WTC11 (cell line): ENCODE measurements around the gene BCOR. TPM values are rescaled to one million over a fixed set of nuclear protein-coding genes. Genes with fewer than 3 reads are reported as not detected.

Source experiments
- ATAC-seq: fragments of 200-7000 bp; cut with Tn5 transposase; 2 replicates; pipeline ENCODE4 v1.10.0; 2021; ENCODE audit warnings: mild to moderate bottlenecking, moderate library complexity
- CTCF ChIA-PET: fragments of 300-600 bp; sonication (Branson Sonifier 250); formaldehyde crosslinking; loops from one replicate; lab custom pipeline; 2021; ENCODE audit warnings: antibody characterized with exemption; lab: Charles Lee
- POLR2A ChIA-PET: fragments of 350-600 bp; sonication (Branson Sonifier 250); formaldehyde crosslinking; loops from one replicate; lab custom pipeline; 2021; ENCODE audit warnings: antibody characterized with exemption; lab: Charles Lee
- DNase-seq: peaks from one replicate; pipeline ENCODE4 v3.0.0; 2021; ENCODE audit warnings: low spot score
- H3K27ac Mint-ChIP-seq: 2 replicates; pipeline ENCODE4 v1.8.0; 2021; ENCODE audit warnings: mixed read lengths
- H3K27me3 Mint-ChIP-seq: 2 replicates; pipeline ENCODE4 v1.8.0; 2021; ENCODE audit warnings: low read depth, mild to moderate bottlenecking, moderate library complexity, mixed read lengths
- H3K36me3 Mint-ChIP-seq: 2 replicates; pipeline ENCODE4 v1.8.0; 2021; ENCODE audit warnings: mixed read lengths
- H3K4me1 Mint-ChIP-seq: 2 replicates; pipeline ENCODE4 v1.8.0; 2022; ENCODE audit warnings: mixed read lengths
- H3K4me3 Mint-ChIP-seq: 2 replicates; pipeline ENCODE4 v1.8.0; 2021; ENCODE audit warnings: mild to moderate bottlenecking, moderate library complexity, mixed read lengths
- H3K9me3 Mint-ChIP-seq: 2 replicates; pipeline ENCODE4 v1.8.0; 2021; ENCODE audit warnings: mixed read lengths
- CBFB ChIP-seq: sonication (generic); formaldehyde crosslinking; IDR thresholded peaks from 2 replicates; pipeline ENCODE4 v1.8.1; 2022; ENCODE audit warnings: mild to moderate bottlenecking, low read depth, missing genetic modification reagents
- CREB1 ChIP-seq: sonication (generic); formaldehyde crosslinking; IDR thresholded peaks from 2 replicates; pipeline ENCODE4 v1.8.0; 2023; ENCODE audit warnings: mild to moderate bottlenecking, missing genetic modification reagents
- ETV6 ChIP-seq: sonication (generic); formaldehyde crosslinking; IDR thresholded peaks from 2 replicates; pipeline ENCODE4 v1.8.1; 2022; ENCODE audit warnings: mild to moderate bottlenecking, missing genetic modification reagents
- FOXJ3 ChIP-seq: sonication (generic); formaldehyde crosslinking; IDR thresholded peaks from 2 replicates; pipeline ENCODE4 v1.9.0; 2021; ENCODE audit warnings: missing genetic modification reagents, mild to moderate bottlenecking, borderline replicate concordance
- FOXP1 ChIP-seq: sonication (generic); formaldehyde crosslinking; IDR thresholded peaks from 2 replicates; pipeline ENCODE4 v1.8.0; 2022; ENCODE audit warnings: missing genetic modification reagents, mild to moderate bottlenecking, moderate library complexity, borderline replicate concordance
- GABPB1 ChIP-seq: sonication (generic); formaldehyde crosslinking; IDR thresholded peaks from 2 replicates; pipeline ENCODE4 v1.8.1; 2023; ENCODE audit warnings: mild to moderate bottlenecking, missing genetic modification reagents
- JAZF1 ChIP-seq: fragments of 250-450 bp; sonication (Bioruptor Pico); IDR thresholded peaks from 2 replicates; pipeline ENCODE4 v1.9.0; 2021; ENCODE audit warnings: moderate library complexity, mild to moderate bottlenecking, inconsistent platforms
- NFATC4 ChIP-seq: fragments of 250-450 bp; sonication (Bioruptor Pico); IDR thresholded peaks from 2 replicates; pipeline ENCODE4 v1.9.0; 2021; ENCODE audit warnings: mild to moderate bottlenecking
- RELA ChIP-seq: sonication (generic); formaldehyde crosslinking; IDR thresholded peaks from 2 replicates; pipeline ENCODE4 v1.8.1; 2022; ENCODE audit warnings: missing genetic modification reagents, mild to moderate bottlenecking, borderline replicate concordance
- ZNF121 ChIP-seq: sonication (generic); formaldehyde crosslinking; IDR thresholded peaks from 2 replicates; pipeline ENCODE4 v1.8.0; 2023; ENCODE audit warnings: missing genetic modification reagents
- ZNF232 ChIP-seq: sonication (generic); formaldehyde crosslinking; IDR thresholded peaks from 2 replicates; pipeline ENCODE4 v1.8.0; 2022; ENCODE audit warnings: mild to moderate bottlenecking, missing genetic modification reagents
- ZNF317 ChIP-seq: sonication (generic); formaldehyde crosslinking; IDR thresholded peaks from 2 replicates; pipeline ENCODE4 v1.8.1; 2023; ENCODE audit warnings: low read depth, mild to moderate bottlenecking, moderate library complexity, missing genetic modification reagents, borderline replicate concordance
- ZNF416 ChIP-seq: fragments of 250-450 bp; sonication (Bioruptor Pico); IDR thresholded peaks from 2 replicates; pipeline ENCODE4 v1.9.0; 2021; ENCODE audit warnings: mild to moderate bottlenecking, inconsistent platforms
- ZNF423 ChIP-seq: fragments of 250-450 bp; sonication (Bioruptor Pico); IDR thresholded peaks from 2 replicates; pipeline ENCODE4 v2.1.2; 2022; ENCODE audit warnings: mild to moderate bottlenecking, moderate library complexity
- total RNA-seq: library from RNA; stranded (reverse); gene quantifications from 3 replicates; pipeline ENCODE4 v1.2.3, GENCODE V29; 2021
- TF ChIP-seq, protein P1 (sequence below): sonication (generic); formaldehyde crosslinking; IDR thresholded peaks from 2 replicates; pipeline ENCODE4 v1.8.0; 2022; ENCODE audit warnings: mild to moderate bottlenecking, missing genetic modification reagents
- TF ChIP-seq, protein P2 (sequence below): sonication (generic); formaldehyde crosslinking; IDR thresholded peaks from 2 replicates; pipeline ENCODE4 v1.8.0; 2022; ENCODE audit warnings: missing genetic modification reagents
- TF ChIP-seq, protein P3 (sequence below): sonication (generic); formaldehyde crosslinking; IDR thresholded peaks from 2 replicates; pipeline ENCODE4 v1.8.1; 2022; ENCODE audit warnings: mild to moderate bottlenecking, missing genetic modification reagents, moderate library complexity, borderline replicate concordance
- TF ChIP-seq, protein P4 (sequence below): fragments of 250-450 bp; sonication (Bioruptor Pico); IDR thresholded peaks from 2 replicates; pipeline ENCODE4 v1.8.0; 2021; ENCODE audit warnings: mild to moderate bottlenecking
- TF ChIP-seq, protein P5 (sequence below): sonication (generic); formaldehyde crosslinking; IDR thresholded peaks from 2 replicates; pipeline ENCODE4 v1.8.1; 2023; ENCODE audit warnings: mild to moderate bottlenecking, missing genetic modification reagents
- TF ChIP-seq, protein P6 (sequence below): sonication (generic); formaldehyde crosslinking; IDR thresholded peaks from 2 replicates; pipeline ENCODE4 v1.8.1; 2022; ENCODE audit warnings: missing genetic modification reagents, borderline replicate concordance
- TF ChIP-seq, protein P7 (sequence below): sonication (generic); formaldehyde crosslinking; IDR thresholded peaks from 2 replicates; pipeline ENCODE4 v1.8.0; 2023; ENCODE audit warnings: missing genetic modification reagents
- TF ChIP-seq, protein P8 (sequence below): sonication (generic); formaldehyde crosslinking; IDR thresholded peaks from 2 replicates; pipeline ENCODE4 v1.8.1; 2022; ENCODE audit warnings: low read depth, missing genetic modification reagents, borderline replicate concordance

Gene BCOR
- total RNA-seq, 1 experiment from 2014 or later: 44.5 TPM

DNA sequence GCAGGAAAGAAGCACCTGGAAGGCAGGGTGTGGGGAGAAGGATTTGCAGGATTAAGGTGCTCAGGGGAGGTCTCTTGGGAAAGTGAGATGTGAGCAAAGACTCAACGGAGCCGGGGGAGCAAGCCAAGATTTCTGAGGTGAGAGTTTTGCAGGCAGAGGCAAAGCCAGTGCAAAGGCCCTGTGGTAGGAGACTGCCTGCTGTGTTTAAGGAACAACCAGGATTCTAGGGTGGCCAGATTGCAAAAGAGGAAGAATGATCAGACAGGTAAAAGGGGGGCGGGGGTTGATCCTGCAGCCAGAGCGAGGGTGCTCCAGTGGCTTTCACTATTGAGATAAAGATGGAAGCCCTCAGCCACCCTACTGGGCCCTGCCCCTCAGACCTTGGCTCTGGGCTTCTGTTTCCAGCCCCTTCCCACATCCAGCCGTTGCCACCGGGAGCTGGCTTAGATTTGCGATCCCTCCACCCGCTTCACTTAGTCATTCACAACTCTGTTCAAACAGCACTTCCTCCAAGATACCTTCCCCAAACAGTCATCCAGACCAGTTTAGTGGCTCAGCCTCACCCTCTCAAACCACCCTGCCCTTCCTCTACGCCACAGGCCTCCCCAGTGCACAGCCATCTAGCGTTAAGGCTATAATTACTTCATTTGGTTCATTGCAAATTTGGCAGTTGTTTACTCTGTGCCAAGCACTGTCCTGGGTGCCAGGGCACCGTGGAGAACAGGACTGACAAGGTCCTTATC lies 23.3 kb upstream of the BCOR start:
- Mint-ChIP-seq H3K27ac (no peak overlapping the region), H3K9me3 (no peaks in the 10 kb centered on the region), H3K4me1 (peaks cover 37% of the 10 kb centered on the region), H3K4me3 (no peak overlapping the region), H3K27me3 (no peaks in the 10 kb centered on the region), H3K36me3 (peaks cover 4% of the 10 kb centered on the region; the same call in 1 of the 2 replicates)
- TF ChIP-seq CREB1 (no peak), NFATC4 (no peak), ZNF317 (CRISPR knock-in tag) (no peak), FOXP1 (no peak), RELA (no peak), ZNF423 (CRISPR knock-in tag) (no peak)
- TF ChIP-seq, protein P1, sequence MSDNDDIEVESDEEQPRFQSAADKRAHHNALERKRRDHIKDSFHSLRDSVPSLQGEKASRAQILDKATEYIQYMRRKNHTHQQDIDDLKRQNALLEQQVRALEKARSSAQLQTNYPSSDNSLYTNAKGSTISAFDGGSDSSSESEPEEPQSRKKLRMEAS (CRISPR knock-in tag): no peak
- TF ChIP-seq, protein P2, sequence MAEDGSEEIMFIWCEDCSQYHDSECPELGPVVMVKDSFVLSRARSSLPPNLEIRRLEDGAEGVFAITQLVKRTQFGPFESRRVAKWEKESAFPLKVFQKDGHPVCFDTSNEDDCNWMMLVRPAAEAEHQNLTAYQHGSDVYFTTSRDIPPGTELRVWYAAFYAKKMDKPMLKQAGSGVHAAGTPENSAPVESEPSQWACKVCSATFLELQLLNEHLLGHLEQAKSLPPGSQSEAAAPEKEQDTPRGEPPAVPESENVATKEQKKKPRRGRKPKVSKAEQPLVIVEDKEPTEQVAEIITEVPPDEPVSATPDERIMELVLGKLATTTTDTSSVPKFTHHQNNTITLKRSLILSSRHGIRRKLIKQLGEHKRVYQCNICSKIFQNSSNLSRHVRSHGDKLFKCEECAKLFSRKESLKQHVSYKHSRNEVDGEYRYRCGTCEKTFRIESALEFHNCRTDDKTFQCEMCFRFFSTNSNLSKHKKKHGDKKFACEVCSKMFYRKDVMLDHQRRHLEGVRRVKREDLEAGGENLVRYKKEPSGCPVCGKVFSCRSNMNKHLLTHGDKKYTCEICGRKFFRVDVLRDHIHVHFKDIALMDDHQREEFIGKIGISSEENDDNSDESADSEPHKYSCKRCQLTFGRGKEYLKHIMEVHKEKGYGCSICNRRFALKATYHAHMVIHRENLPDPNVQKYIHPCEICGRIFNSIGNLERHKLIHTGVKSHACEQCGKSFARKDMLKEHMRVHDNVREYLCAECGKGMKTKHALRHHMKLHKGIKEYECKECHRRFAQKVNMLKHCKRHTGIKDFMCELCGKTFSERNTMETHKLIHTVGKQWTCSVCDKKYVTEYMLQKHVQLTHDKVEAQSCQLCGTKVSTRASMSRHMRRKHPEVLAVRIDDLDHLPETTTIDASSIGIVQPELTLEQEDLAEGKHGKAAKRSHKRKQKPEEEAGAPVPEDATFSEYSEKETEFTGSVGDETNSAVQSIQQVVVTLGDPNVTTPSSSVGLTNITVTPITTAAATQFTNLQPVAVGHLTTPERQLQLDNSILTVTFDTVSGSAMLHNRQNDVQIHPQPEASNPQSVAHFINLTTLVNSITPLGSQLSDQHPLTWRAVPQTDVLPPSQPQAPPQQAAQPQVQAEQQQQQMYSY: no peak
- TF ChIP-seq, protein P3, sequence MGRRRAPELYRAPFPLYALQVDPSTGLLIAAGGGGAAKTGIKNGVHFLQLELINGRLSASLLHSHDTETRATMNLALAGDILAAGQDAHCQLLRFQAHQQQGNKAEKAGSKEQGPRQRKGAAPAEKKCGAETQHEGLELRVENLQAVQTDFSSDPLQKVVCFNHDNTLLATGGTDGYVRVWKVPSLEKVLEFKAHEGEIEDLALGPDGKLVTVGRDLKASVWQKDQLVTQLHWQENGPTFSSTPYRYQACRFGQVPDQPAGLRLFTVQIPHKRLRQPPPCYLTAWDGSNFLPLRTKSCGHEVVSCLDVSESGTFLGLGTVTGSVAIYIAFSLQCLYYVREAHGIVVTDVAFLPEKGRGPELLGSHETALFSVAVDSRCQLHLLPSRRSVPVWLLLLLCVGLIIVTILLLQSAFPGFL (CRISPR knock-in tag): no peak
- ATAC-seq: no peak
- ChIA-PET CTCF (interaction anchor here (0.6 kb wide), 1 partner anchor 1641 kb away, joined by 3 read pairs; no protein-coding TSS in a partner anchor), POLR2A (no interaction called here)
- DNase-seq: no peak

DNA sequence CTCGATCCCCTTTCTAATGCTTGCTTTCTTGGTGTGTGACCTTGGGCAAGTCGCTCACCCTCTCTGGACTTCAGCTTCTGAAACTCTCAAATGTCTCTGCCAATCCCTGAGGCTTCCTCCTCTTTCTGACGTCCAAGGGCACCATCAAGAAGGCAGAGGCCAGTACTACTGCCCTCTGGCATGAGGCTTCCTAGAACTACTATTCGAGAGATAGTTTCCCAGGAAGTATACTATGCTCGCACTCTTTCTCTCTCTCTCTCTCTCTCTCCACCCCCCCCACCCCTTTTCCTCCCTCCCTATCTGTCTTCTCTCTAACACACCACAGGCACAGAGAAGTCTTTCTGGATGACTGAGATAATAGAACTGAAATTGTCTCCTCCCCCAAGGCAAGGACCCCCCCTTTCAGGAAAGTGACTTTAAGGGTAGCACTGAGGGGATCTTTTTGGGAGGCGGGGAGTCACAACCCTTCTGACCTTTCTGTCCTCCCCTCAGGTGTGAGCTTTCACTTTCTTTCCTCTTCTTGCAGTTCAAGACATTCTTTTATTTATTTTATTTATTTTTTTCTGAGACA lies 20.0 kb upstream of the BCOR start:
- Mint-ChIP-seq H3K36me3 (no peaks in the 10 kb centered on the region), H3K9me3 (no peaks in the 10 kb centered on the region), H3K27ac (no peak overlapping the region), H3K4me1 (peaks cover 37% of the 10 kb centered on the region), H3K4me3 (no peak overlapping the region), H3K27me3 (no peaks in the 10 kb centered on the region; the same call in 1 of the 2 replicates)
- no peak for ATAC-seq
- TF ChIP-seq, protein P4, sequence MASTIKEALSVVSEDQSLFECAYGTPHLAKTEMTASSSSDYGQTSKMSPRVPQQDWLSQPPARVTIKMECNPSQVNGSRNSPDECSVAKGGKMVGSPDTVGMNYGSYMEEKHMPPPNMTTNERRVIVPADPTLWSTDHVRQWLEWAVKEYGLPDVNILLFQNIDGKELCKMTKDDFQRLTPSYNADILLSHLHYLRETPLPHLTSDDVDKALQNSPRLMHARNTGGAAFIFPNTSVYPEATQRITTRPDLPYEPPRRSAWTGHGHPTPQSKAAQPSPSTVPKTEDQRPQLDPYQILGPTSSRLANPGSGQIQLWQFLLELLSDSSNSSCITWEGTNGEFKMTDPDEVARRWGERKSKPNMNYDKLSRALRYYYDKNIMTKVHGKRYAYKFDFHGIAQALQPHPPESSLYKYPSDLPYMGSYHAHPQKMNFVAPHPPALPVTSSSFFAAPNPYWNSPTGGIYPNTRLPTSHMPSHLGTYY (CRISPR knock-in tag): no peak
- TF ChIP-seq FOXJ3 (CRISPR knock-in tag) (no peak), GABPB1 (no peak), ZNF232 (CRISPR knock-in tag) (no peak), CBFB (CRISPR knock-in tag) (no peak), ZNF121 (CRISPR knock-in tag) (no peak), ETV6 (CRISPR knock-in tag) (no peak), JAZF1 (CRISPR knock-in tag) (no peak), ZNF416 (CRISPR knock-in tag) (no peak)
- TF ChIP-seq, protein P5, sequence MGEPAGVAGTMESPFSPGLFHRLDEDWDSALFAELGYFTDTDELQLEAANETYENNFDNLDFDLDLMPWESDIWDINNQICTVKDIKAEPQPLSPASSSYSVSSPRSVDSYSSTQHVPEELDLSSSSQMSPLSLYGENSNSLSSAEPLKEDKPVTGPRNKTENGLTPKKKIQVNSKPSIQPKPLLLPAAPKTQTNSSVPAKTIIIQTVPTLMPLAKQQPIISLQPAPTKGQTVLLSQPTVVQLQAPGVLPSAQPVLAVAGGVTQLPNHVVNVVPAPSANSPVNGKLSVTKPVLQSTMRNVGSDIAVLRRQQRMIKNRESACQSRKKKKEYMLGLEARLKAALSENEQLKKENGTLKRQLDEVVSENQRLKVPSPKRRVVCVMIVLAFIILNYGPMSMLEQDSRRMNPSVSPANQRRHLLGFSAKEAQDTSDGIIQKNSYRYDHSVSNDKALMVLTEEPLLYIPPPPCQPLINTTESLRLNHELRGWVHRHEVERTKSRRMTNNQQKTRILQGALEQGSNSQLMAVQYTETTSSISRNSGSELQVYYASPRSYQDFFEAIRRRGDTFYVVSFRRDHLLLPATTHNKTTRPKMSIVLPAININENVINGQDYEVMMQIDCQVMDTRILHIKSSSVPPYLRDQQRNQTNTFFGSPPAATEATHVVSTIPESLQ: no peak
- TF ChIP-seq, protein P6, sequence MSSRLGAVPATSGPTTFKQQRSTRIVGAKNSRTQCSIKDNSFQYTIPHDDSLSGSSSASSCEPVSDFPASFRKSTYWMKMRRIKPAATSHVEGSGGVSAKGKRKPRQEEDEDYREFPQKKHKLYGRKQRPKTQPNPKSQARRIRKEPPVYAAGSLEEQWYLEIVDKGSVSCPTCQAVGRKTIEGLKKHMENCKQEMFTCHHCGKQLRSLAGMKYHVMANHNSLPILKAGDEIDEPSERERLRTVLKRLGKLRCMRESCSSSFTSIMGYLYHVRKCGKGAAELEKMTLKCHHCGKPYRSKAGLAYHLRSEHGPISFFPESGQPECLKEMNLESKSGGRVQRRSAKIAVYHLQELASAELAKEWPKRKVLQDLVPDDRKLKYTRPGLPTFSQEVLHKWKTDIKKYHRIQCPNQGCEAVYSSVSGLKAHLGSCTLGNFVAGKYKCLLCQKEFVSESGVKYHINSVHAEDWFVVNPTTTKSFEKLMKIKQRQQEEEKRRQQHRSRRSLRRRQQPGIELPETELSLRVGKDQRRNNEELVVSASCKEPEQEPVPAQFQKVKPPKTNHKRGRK (CRISPR knock-in tag): no peak
- TF ChIP-seq, protein P7, sequence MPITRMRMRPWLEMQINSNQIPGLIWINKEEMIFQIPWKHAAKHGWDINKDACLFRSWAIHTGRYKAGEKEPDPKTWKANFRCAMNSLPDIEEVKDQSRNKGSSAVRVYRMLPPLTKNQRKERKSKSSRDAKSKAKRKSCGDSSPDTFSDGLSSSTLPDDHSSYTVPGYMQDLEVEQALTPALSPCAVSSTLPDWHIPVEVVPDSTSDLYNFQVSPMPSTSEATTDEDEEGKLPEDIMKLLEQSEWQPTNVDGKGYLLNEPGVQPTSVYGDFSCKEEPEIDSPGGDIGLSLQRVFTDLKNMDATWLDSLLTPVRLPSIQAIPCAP (CRISPR knock-in tag): no peak
- TF ChIP-seq, protein P8, sequence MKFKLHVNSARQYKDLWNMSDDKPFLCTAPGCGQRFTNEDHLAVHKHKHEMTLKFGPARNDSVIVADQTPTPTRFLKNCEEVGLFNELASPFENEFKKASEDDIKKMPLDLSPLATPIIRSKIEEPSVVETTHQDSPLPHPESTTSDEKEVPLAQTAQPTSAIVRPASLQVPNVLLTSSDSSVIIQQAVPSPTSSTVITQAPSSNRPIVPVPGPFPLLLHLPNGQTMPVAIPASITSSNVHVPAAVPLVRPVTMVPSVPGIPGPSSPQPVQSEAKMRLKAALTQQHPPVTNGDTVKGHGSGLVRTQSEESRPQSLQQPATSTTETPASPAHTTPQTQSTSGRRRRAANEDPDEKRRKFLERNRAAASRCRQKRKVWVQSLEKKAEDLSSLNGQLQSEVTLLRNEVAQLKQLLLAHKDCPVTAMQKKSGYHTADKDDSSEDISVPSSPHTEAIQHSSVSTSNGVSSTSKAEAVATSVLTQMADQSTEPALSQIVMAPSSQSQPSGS (CRISPR knock-in tag): no peak
- CTCF ChIA-PET: no interaction called here
- DNase-seq: no peak
- POLR2A ChIA-PET: interaction anchor here (0.5 kb wide), 1 partner anchor 8 kb away, joined by 3 read pairs; no protein-coding TSS in a partner anchor
